HG03039 (cell line): ENCODE results near the gene TBX21.
"Not testable (repeated sequence)": the region's sequence is repeated elsewhere in the genome, so short reads cannot be mapped to it uniquely, and the experiment has no call there.

Source experiments
- ATAC-seq: cut with Tn5 transposase; IDR thresholded peaks from one replicate; pipeline ENCODE4 v1.9.1; 2021; ENCODE audit warnings: mild to moderate bottlenecking, moderate library complexity; ENCODE audit not compliant: unreplicated experiment

The TBX21 gene

GRCh38 chr17:47760409-47761140 is 27.5 kb downstream of the TBX21 start:
- ATAC-seq, result no peak

- ATAC-seq, result no peak
Observed at GRCh38 chr17:47762728-47763127, 29.7 kb downstream of the TBX21 start.

DNA sequence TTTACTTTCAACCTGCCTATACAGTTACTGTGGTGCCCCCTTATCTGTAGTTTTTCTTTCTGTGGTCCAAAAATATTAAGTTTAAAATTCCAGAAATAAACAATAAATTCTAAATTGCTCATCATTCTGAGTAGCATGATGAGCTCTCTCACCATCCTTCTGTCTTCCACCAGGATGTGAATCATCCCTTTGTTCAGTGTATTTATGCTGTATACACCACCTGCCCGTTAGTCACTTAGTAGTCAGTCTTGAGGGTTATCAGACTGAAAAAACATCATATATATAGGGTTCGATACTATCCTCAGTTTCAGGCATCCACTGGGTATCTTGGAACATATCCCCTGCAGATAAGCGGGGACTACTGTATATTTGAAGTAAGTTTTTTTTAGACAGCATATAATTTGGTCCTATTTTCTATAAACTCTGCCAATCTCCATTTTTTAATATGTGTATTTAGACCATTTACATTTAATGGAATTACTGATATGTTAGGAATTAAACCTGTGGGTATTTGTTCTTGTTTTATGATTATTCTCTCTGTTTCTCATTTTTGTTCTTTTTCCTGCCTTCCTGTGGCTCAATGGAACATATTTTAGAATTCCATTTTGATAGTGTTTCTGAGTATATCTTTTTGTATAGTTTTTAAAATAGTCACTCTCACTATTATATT is 31.0 kb downstream of the TBX21 start:
- ATAC-seq, result no peak

GRCh38 chr17:47773649-47774048 is 40.6 kb downstream of the TBX21 start:
- not testable (repeated sequence) for ATAC-seq

GRCh38 chr17:47774331-47774730 is 41.3 kb downstream of the TBX21 start:
- ATAC-seq, result no peak

DNA sequence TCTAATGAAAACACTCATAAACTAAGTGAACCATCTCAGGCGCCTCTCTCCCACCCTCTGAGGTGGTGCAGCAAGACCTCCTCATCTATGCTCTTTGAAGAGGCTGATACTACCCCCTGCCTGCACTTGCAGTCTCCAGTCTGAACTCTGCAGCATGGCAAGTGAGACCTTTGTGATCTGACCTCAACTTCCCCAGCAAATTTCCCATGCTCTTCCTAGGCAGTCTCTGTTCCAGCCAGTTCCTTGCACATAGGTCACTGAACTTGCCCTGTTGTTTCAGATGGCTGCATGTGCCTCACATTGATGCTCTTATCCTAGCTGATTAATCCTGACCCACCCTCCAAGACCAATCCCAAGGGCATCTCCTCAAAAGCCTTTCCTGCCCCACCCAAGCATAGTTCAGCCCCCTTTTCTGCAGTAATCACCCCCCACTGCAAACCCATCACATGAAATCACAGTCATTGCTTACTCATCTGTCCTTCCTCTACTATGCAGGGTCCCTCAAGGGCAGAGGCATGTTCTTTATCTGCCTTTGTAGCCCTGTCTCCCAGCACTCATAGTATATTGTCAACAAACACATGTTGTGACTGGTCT is 42.0 kb downstream of the TBX21 start:
- ATAC-seq, result no peak

- ATAC-seq, result no peak
Observed at GRCh38 chr17:47776330-47777197, 43.5 kb downstream of the TBX21 start.

- ATAC-seq, result no peak
Observed at GRCh38 chr17:47778184-47778635, 45.2 kb downstream of the TBX21 start.

DNA sequence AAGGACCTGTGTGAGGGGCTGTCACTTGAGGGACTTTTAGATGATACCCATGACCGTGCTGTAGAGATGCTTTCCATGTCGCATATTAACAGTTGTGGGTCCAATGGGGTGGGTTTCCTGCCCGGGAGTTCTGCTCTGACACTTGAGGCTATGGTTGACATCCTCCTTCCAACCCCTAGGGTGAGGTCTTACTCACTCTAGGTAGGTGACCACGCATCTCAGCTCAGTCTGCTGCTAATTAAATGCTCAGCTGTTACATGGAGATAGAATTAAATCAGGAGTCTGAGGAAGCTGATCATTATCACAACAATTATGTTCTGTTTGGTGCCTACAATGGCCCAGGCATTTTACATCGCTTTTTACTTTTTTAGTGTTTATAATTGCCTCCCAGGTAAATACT is 48.4 kb downstream of the TBX21 start:
- ATAC-seq, result no peak

- ATAC-seq, result no peak
Observed at GRCh38 chr17:47785538-47786123, 52.6 kb downstream of the TBX21 start.

- ATAC-seq, result no peak
Observed at GRCh38 chr17:47789611-47790561, 56.9 kb downstream of the TBX21 start.

DNA sequence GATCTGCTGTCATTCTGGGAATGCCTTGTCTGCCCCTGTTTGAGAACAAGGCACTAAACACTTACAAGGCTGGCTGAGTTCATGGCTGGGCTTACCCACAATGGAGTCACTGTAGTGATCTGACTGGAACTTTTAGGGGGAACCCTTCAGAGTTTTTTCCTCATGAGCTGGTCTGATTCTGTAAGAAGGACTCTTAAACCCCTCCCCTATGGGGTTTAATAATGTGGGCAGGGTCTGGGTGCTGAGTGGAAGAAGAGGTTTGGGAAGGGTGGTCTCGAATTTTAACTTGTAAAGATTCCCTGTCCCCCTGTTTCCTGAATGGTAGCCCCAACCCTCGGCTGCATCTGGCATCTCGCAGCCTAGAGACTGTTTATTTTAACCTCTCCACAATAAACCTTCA is 58.0 kb downstream of the TBX21 start:
- no peak for ATAC-seq

DNA sequence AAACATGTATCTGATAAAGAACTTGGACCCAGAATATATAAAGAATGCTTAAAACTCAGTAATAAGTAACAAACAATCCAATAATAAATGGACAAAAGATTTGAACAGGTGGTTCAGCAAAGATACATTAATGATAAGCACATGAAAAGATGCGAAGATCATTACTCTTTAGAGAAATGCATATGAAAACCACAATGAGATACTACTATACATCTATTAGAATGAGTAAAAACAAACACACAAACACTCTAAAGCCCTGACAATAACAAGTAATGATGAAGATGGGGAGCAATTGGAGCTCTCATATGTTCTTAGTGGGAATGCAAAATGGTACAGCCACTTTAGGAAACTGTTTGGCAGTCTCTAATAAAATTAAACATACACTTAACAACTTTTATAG is 59.4 kb downstream of the TBX21 start:
- no peak for ATAC-seq

DNA sequence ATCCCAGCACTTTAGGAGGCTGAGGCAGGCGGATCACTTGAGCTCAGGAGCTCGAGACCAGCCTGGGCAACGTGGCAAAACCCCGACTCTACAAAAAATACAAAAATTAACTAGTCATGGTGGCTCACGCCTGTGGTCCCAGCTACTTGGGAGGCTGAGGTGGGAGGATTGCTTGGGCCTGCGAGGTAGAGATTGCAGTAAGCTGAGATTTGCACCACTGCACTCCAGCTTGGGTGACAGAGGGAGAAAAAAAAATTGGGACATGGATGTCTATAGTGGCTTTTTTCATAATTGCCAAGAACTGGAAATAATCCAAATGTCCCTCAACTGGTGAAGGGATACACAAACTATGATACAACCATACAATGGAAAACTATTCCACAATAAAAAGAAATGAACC is 59.9 kb downstream of the TBX21 start:
- ATAC-seq, result no peak
